GM19463 (cell line): Measurements from ENCODE around the gene GRAMD1A.
A peak's percentile ranks its signal among the peaks of the same experiment; 100 is the strongest.
"Not testable (repeated sequence)": the region's sequence is repeated elsewhere in the genome, so short reads cannot be mapped to it uniquely, and the experiment has no call there.

Experiments
- ATAC-seq: cut with Tn5 transposase; IDR thresholded peaks from one replicate; pipeline ENCODE4 v1.9.1; 2021; ENCODE audit warnings: mild to moderate bottlenecking, moderate library complexity; ENCODE audit not compliant: unreplicated experiment

The GRAMD1A gene

DNA sequence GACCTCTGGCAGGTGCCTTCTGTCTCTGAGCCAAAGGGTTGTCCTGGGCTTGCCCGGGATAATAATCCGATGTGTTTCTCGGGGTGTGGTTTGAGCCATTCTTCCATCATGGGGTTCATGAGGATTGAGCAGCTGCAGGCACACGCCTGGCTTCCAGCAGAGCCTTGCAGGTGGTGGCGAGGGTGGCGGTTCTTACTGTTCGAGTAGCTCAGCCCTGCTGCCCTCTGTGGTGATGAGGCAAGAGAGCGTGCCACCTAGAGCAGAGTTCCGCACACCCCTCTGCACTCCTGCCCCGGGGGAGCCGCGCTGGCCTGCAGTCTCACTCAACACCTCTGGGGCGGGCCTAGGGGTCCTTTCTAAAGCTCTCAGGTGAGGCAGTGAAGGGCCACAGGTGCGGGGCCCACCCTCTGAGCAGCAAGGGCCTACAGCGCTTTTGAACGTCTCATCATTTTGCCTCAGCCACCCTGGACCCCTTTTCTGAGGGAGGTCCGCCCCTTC, 33.9 kb downstream of the GRAMD1A start:
- ATAC-seq, result no peak

- ATAC-seq, result no peak
Measured at GRCh38 chr19:35034588-35035382, 34.7 kb downstream of the GRAMD1A start.

DNA sequence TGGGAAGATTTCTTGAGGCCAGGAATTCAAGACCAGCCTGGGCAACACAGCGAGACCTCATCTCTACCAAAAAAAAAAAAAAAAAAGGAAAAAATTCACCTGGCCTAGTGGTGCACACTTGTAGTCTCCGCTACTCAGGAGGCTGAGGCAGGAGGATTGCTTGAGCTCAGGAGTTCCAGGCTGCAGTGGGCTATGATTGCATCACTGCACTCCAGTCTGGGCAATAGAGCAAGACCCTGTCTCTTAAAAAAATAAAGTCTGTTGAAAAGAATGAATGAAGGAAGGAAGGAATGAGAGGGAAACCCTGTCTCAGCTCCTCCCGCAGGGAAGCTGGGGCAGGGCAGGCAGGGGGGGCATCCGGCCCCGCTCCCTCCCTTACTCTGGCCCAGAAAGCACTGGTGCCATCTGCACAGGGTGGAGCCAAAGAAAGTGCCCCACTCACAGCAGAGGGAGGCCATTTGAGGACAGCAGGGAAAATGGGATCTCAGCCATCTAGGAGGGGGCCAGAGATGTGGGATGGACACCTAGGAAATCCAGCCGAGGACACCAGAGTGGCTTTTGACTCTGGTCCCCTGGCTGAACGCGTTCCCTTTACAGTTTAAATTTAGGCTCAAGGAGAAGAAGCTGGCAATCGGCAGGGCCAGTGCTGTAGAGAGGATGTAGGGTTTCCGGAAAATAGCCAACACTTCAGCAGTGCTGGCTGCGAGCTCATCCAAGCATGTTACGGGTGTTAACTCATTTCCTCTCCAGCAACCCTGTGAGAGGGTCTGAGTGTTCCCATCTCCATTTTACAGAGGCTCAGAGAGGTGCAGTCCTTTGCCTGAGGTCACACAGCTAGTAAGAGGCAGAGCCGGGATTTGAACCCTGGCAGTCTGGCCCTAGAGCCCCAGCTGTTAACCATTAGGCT, 37.8 kb downstream of the GRAMD1A start:
- ATAC-seq, result no peak

DNA sequence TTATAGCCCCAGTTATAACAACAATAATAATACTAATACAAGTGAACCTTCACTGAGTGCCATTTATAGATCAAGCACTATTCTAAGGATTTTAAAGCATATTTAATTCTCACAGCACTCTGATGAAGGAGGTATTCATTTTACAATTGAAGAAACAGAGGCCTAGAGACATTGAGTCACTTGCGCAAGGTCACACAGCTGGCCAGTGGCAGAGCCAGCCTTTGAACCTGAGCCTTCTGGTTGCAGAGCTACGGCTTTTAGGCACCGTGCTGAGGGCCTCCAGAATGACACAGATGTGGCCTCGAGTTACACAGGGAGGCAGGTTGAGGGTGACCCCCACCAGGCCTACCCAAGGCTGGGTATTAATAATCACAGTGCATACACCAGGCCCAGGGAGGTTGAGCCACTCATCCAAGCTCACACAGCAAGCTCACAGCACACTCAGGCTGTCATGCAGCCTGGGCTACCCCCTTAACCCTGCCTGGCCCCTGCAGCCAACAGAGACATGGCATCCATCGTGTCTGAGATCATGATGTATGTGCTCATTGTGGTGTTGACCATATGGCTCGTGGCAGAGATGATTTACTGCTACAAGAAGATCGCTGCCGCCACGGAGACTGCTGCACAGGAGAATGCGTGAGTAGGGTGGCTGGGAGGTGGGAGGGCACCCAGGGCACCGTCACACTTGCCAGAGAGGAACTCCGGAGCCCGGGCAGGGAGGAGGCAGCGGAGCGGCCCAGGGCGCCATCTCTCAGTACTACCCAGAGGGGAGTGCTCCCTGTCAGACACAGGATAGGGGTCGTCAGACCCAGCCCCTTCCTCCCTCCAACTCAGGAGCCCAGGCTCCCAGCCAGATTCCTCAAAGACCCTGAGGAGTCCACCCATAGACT, 38.7 kb downstream of the GRAMD1A start:
- no peak for ATAC-seq

GRCh38 chr19:35039881-35040825, 40.0 kb downstream of the GRAMD1A start:
- no peak for ATAC-seq

GRCh38 chr19:35040826-35041547, 40.9 kb downstream of the GRAMD1A start:
- ATAC-seq, result no peak

DNA sequence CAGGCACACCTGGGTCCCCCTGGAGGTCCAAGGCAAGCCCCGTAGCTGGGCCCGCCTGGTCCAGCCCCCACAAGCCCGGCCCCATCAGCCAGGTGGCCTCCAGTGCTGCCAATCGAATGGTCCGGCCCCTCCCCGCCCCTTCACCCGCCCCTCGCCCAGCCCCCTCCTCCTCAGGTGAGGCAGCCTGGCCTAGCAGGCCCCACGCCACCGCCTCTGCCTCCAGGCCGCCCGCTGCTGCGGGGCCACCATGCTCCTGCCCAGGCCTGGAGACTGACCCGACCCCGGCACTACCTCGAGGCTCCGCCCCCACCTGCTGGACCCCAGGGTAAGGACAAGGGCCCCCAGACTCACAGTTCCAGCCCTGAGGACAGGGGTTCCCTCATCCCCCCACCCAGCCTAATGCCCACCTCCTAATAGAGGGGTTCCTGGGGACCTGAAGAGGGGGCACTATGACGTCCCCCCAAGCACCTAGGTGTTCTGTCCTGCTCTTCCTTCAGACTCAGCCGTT, 41.5 kb downstream of the GRAMD1A start, which contains the start of gene HPN:
Gene HPN (plus strand): TSS at position 174 of the 508 bp plus-strand sequence. CDS start 786 bp downstream, outside the sequence.
- ATAC-seq, result no peak

DNA sequence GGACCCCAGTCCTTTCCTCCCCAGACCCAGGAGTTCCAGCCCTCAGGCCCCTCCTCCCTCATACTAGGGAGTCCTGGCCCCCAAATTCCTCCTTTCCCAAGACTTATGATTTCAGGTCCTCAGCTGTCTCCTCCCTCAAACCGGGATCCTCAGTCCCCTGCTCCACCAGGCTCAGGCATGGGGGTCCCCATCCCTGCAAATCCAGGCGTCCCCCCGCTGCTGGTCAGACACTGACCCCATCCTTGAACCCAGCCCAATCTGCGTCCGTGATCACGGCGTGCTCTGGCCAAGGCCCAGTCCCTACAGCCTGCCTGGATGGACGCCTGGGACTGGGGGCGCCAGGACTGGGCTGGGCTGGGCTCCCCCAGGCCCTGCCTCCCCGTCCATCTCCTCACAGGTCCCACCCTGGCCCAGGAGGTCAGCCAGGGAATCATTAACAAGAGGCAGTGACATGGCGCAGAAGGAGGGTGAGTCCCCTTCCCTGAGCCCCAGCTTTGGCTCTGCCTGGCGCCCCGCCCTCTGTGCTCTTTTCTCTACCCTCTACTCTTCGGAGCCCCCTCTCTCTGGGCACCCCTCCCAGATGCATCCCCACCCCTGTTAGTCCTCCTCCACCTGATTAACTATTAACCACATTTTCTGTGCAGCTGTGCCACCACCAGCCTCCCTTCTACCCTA, 42.1 kb downstream of the GRAMD1A start:
- ATAC-seq, result no peak

DNA sequence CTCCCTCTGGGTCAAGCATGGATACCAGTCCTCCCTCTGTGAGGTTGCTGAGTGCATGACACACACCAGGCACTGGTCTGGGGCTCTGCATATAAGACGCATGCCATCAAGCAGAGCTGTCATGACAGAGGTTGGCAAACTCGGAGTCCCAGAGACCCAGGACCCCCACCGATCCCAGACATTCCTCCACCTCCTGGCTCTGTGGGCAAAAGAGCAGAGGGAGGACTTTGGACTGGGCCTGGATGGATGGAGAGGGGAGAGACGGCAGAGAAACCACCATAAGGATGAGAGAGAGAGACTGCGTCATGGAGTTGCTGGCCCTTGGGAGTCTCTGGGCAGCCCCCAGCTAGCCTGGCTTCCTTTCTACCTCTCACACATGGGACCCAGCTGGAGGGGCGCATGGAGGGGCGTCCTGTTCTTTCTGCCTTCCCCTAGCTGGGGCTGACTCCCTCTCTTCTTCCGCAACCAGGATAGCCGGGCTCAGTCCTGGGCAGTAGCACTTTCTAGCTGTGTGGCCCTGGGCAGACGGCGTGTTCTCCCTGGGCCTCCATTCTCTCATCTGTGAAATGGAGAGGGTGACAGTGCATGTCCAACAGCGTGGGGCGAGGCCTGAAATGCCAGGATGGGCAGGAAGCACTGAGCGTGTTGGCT, 43.0 kb downstream of the GRAMD1A start:
- ATAC-seq, result no peak

- no peak for ATAC-seq
Measured at GRCh38 chr19:35043906-35044305, 43.8 kb downstream of the GRAMD1A start.

- no peak for ATAC-seq
Measured at GRCh38 chr19:35044317-35045117, 44.4 kb downstream of the GRAMD1A start.

GRCh38 chr19:35045667-35046300, 45.7 kb downstream of the GRAMD1A start:
- peak; percentile 68 for ATAC-seq

GRCh38 chr19:35046461-35046860, 46.3 kb downstream of the GRAMD1A start:
- no peak for ATAC-seq

DNA sequence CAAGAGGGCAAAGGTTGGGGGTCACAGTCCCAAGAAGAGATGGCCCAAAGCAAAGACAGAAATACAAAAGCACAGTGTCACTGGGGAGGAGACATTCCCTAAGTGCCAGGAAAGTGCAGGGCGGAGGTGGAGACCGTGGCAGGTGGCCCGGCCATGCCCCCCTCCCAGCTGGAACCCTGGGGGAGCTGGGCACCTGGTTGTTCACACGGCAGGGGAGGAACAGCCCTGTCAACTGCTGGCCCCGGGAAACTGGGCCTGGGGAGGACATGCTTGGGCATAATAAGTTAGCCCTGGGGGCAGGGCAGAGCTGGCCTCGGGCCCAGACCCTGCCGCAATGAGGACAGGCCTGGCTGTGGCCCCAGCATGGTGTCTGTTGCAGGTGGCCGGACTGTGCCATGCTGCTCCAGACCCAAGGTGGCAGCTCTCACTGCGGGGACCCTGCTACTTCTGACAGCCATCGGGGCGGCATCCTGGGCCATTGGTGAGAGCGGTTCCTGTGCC, 48.8 kb downstream of the GRAMD1A start:
- ATAC-seq, result no peak

- ATAC-seq, result no peak
Measured at GRCh38 chr19:35049456-35049855, 49.3 kb downstream of the GRAMD1A start.

GRCh38 chr19:35050662-35051061, 50.5 kb downstream of the GRAMD1A start:
- not testable (repeated sequence) for ATAC-seq
